Neuronal stem cell (in vitro differentiated cells): ENCODE results near the gene METRNL.
A peak's percentile ranks its signal among the peaks of the same experiment; 100 is the strongest.

Source experiments
- DNase-seq: peaks from one replicate; pipeline ENCODE4 v3.0.0-alpha.2; 2013; ENCODE audit warnings: low spot score
- H2AFZ ChIP-seq: one replicate; pipeline ENCODE4 v1.6.1; 2013; ENCODE audit warnings: mild to moderate bottlenecking, low read length, inconsistent platforms
- H2AK5ac ChIP-seq: 2 replicates; pipeline ENCODE4 v1.6.1; 2013; ENCODE audit warnings: low read depth, mild to moderate bottlenecking, inconsistent platforms, low read length, moderate library complexity, mixed read lengths
- H2BK120ac ChIP-seq: 2 replicates; pipeline ENCODE4 v1.6.1; 2013; ENCODE audit warnings: low read depth, mild to moderate bottlenecking, inconsistent platforms, low read length, moderate library complexity, mixed read lengths
- H2BK12ac ChIP-seq: one replicate; pipeline ENCODE4 v1.6.1; 2013; ENCODE audit warnings: low read length, inconsistent platforms
- H2BK15ac ChIP-seq: 2 replicates; pipeline ENCODE4 v1.6.1; 2013; ENCODE audit warnings: mild to moderate bottlenecking, low read length, inconsistent platforms, mixed read lengths
- H2BK5ac ChIP-seq: one replicate; pipeline ENCODE4 v1.6.1; 2013; ENCODE audit warnings: inconsistent platforms, mild to moderate bottlenecking, low read length, moderate library complexity
- H3K14ac ChIP-seq: one replicate; pipeline ENCODE4 v1.6.1; 2013; ENCODE audit warnings: low read length, inconsistent platforms
- H3K18ac ChIP-seq: 2 replicates; pipeline ENCODE4 v1.6.1; 2013; ENCODE audit warnings: low read length, inconsistent platforms
- H3K23ac ChIP-seq: 2 replicates; pipeline ENCODE4 v1.6.1; 2013; ENCODE audit warnings: low read depth, mild to moderate bottlenecking, mixed read lengths, low read length, inconsistent platforms; ENCODE audit not compliant: poor library complexity
- H3K27ac ChIP-seq: replicated peaks from 3 replicates; pipeline ENCODE4 v1.5.1; 2013; ENCODE audit warnings: low read length, inconsistent platforms
- H3K27me3 ChIP-seq, 3 experiments: 2 replicates each; pipeline ENCODE4 v1.6.1; 2013; ENCODE audit warnings: low read length in 3 of 3, mild to moderate bottlenecking in 2 of 3, inconsistent platforms in 1 of 3, low read depth in 1 of 3, mixed read lengths in 1 of 3, moderate library complexity in 1 of 3; ENCODE audit not compliant: control insufficient read depth in 3 of 3, insufficient read depth in 3 of 3
- H3K36me3 ChIP-seq, 2 donors: replicated peaks in 1 of 2; 2 replicates each; pipeline ENCODE4 v1.6.1; 2013; ENCODE audit warnings: low read length in 2 of 2; ENCODE audit not compliant: control insufficient read depth in 2 of 2, insufficient read depth in 2 of 2
- H3K4ac ChIP-seq: 2 replicates; pipeline ENCODE4 v1.6.1; 2013; ENCODE audit warnings: inconsistent platforms, mild to moderate bottlenecking, low read length, moderate library complexity
- H3K4me1 ChIP-seq, 2 donors: 1 replicate in 1 of 2; 2 replicates in 1 of 2; pipeline ENCODE4 v1.6.1; 2013; ENCODE audit warnings: low read length in 2 of 2, low read depth in 1 of 2; ENCODE audit not compliant: control insufficient read depth in 2 of 2, insufficient read depth in 1 of 2
- H3K4me2 ChIP-seq: one replicate; pipeline ENCODE4 v1.6.1; 2013; ENCODE audit warnings: mild to moderate bottlenecking, low read length, inconsistent platforms; ENCODE audit not compliant: insufficient read depth, poor library complexity, severe bottlenecking
- H3K4me3 ChIP-seq, 2 donors: 2 replicates each; pipeline ENCODE4 v1.5.1; 2013; ENCODE audit warnings: low read length in 2 of 2, mild to moderate bottlenecking in 2 of 2, inconsistent platforms in 1 of 2, moderate library complexity in 1 of 2
- H3K79me1 ChIP-seq: one replicate; pipeline ENCODE4 v1.6.1; 2013; ENCODE audit warnings: low read depth, mild to moderate bottlenecking, inconsistent platforms, low read length, moderate library complexity
- H3K9ac ChIP-seq: one replicate; pipeline ENCODE4 v1.6.1; 2013; ENCODE audit warnings: mild to moderate bottlenecking, low read depth, low read length, inconsistent platforms; ENCODE audit not compliant: poor library complexity
- H3K9me3 ChIP-seq, 2 donors: replicated peaks in 1 of 2; 2 replicates each; pipeline versions ENCODE3 to v1.6.1; 2013; ENCODE audit warnings: low read length in 2 of 2, mild to moderate bottlenecking in 2 of 2, inconsistent platforms in 1 of 2, low read depth in 1 of 2, mixed read lengths in 1 of 2, moderate library complexity in 1 of 2; ENCODE audit not compliant: control insufficient read depth in 2 of 2, insufficient read depth in 1 of 2
- H4K8ac ChIP-seq: one replicate; pipeline ENCODE4 v1.6.1; 2013; ENCODE audit warnings: low read depth, mild to moderate bottlenecking, inconsistent platforms, low read length, moderate library complexity
- H4K91ac ChIP-seq: one replicate; pipeline ENCODE4 v1.6.1; 2013; ENCODE audit warnings: low read length, low read depth, mild to moderate bottlenecking, inconsistent platforms; ENCODE audit not compliant: poor library complexity
- WGBS, 2 donors: extraction: QIAGEN DNeasy Blood & Tissue Kit; methylation state at CpG; one replicate each; pipeline ENCODE4 v1.1.7; 2013; ENCODE audit warnings: missing lambda C conversion rate in 2 of 2, mixed read lengths in 1 of 2; ENCODE audit not compliant: insufficient read length in 2 of 2, insufficient replicate concordance in 1 of 2; ENCODE audit errors: extremely low coverage in 2 of 2; 5-methylcytosine and 5-hydroxymethylcytosine counted together

The METRNL gene

GRCh38 chr17:83109386-83109785 lies 30.0 kb downstream of the METRNL start:
- H4K8ac ChIP-seq: no peak overlapping the region
- no peaks in the 10 kb centered on the region for H3K36me3 ChIP-seq
- peaks cover 0 to 10% of the 10 kb centered on the region in 2 donors for H3K4me1 ChIP-seq
- H3K9ac ChIP-seq: no peak overlapping the region
- peak overlapping the region; percentile 18 for H3K23ac ChIP-seq
- peaks cover 4 to 6% of the 10 kb centered on the region in 2 donors for H3K9me3 ChIP-seq
- H3K79me1 ChIP-seq: peaks cover 4% of the 10 kb centered on the region
- H2BK5ac ChIP-seq: no peak overlapping the region
- H2AK5ac ChIP-seq: no peak overlapping the region
- no peak overlapping the region for H2BK12ac ChIP-seq
- no peak overlapping the region for H3K4ac ChIP-seq
- peak overlapping the region; percentile 81 for H3K18ac ChIP-seq
- H2BK15ac ChIP-seq: no peak overlapping the region
- no peak overlapping the region for H3K4me2 ChIP-seq
- H2BK120ac ChIP-seq: no peak overlapping the region
- no peak overlapping the region for H4K91ac ChIP-seq
- H2AFZ ChIP-seq: no peak overlapping the region
- H3K4me3 ChIP-seq: no peak overlapping the region
- H3K27ac ChIP-seq: no peak overlapping the region
- no peak for DNase-seq
- H3K27me3 ChIP-seq: peaks cover 0 to 6% (median 0%) of the 10 kb centered on the region in 3 experiments
- WGBS, 2 donors: no CpG with 5 or more reads among the region's 11 CpGs
- peak overlapping the region; percentile 32 for H3K14ac ChIP-seq

- Histone ChIP-seq H2BK120ac (no peak overlapping the region), H2BK5ac (no peak overlapping the region), H2BK12ac (no peak overlapping the region), H3K79me1 (peaks cover 3% of the 10 kb centered on the region), H2AK5ac (no peak overlapping the region), H3K27ac (no peak overlapping the region), H2BK15ac (no peak overlapping the region), H3K18ac (peak overlapping the region; percentile 81), H4K91ac (no peak overlapping the region), H3K4me1 (peaks cover 0 to 10% of the 10 kb centered on the region in 2 donors), H3K14ac (peak overlapping the region; percentile 32), H4K8ac (no peak overlapping the region), H3K36me3 (no peaks in the 10 kb centered on the region), H3K4ac (no peak overlapping the region), H3K9me3 (peaks cover 4 to 6% of the 10 kb centered on the region in 2 donors), H3K23ac (peak overlapping the region; percentile 18), H3K27me3 (peaks cover 0 to 6% (median 0%) of the 10 kb centered on the region in 3 experiments), H3K9ac (peak overlapping the region; percentile 32), H3K4me2 (no peak overlapping the region), H3K4me3 (no peak overlapping the region), H2AFZ (no peak overlapping the region)
- no CpG with 5 or more reads among the region's 37 CpGs for WGBS, 2 donors
- no peak for DNase-seq
Measured at GRCh38 chr17:83109793-83110645, 30.6 kb downstream of the METRNL start.

- no peak overlapping the region for H2AK5ac ChIP-seq
- H3K4ac ChIP-seq: no peak overlapping the region
- WGBS, 2 donors: no CpG with 5 or more reads among the region's 16 CpGs
- H3K18ac ChIP-seq: no peak overlapping the region
- no peak overlapping the region for H3K14ac ChIP-seq
- no peak overlapping the region for H3K23ac ChIP-seq
- no peak overlapping the region for H2BK5ac ChIP-seq
- no peak overlapping the region for H3K4me3 ChIP-seq
- H4K8ac ChIP-seq: no peak overlapping the region
- H2BK12ac ChIP-seq: no peak overlapping the region
- no peak overlapping the region for H3K9ac ChIP-seq
- H3K4me1 ChIP-seq: peaks cover 0 to 10% of the 10 kb centered on the region in 2 donors
- H3K4me2 ChIP-seq: no peak overlapping the region
- no peak overlapping the region for H2BK15ac ChIP-seq
- H4K91ac ChIP-seq: no peak overlapping the region
- H2AFZ ChIP-seq: no peak overlapping the region
- H3K79me1 ChIP-seq: peaks cover 3% of the 10 kb centered on the region
- H3K27me3 ChIP-seq: peaks cover 0 to 6% (median 0%) of the 10 kb centered on the region in 3 experiments
- no peak for DNase-seq
- no peak overlapping the region for H2BK120ac ChIP-seq
- H3K27ac ChIP-seq: no peak overlapping the region
- H3K36me3 ChIP-seq: no peaks in the 10 kb centered on the region
- H3K9me3 ChIP-seq: peaks cover 4 to 6% of the 10 kb centered on the region in 2 donors
Measured at GRCh38 chr17:83110735-83111134, 31.3 kb downstream of the METRNL start.

GRCh38 chr17:83111516-83112282 lies 32.3 kb downstream of the METRNL start:
- Histone ChIP-seq H3K9ac (no peak overlapping the region), H3K9me3 (peaks cover 4 to 10% of the 10 kb centered on the region in 2 donors), H2BK12ac (no peak overlapping the region), H3K79me1 (peaks cover 3% of the 10 kb centered on the region), H3K27me3 (peaks cover 0 to 6% (median 1%) of the 10 kb centered on the region in 3 experiments), H2AK5ac (no peak overlapping the region), H2BK5ac (no peak overlapping the region), H4K8ac (no peak overlapping the region), H3K23ac (no peak overlapping the region), H3K36me3 (no peaks in the 10 kb centered on the region), H2BK15ac (no peak overlapping the region), H3K4ac (no peak overlapping the region), H3K18ac (no peak overlapping the region), H4K91ac (no peak overlapping the region), H2BK120ac (no peak overlapping the region), H3K27ac (no peak overlapping the region), H3K4me3 (no peak overlapping the region), H3K4me2 (no peak overlapping the region), H3K4me1 (peaks cover 0 to 10% of the 10 kb centered on the region in 2 donors), H2AFZ (no peak overlapping the region), H3K14ac (peak overlapping the region; percentile 75)
- DNase-seq: no peak
- WGBS, 2 donors: no CpG with 5 or more reads among the region's 35 CpGs
